GM18519 (cell line): ENCODE results near the gene PRC1.
"Not testable (repeated sequence)": the region's sequence is repeated elsewhere in the genome, so short reads cannot be mapped to it uniquely, and the experiment has no call there.

Experiments
- ATAC-seq: cut with Tn5 transposase; IDR thresholded peaks from one replicate; pipeline ENCODE4 v1.9.1; 2021; ENCODE audit warnings: mild to moderate bottlenecking, moderate library complexity; ENCODE audit not compliant: unreplicated experiment, low FRiP score

PRC1 gene

DNA sequence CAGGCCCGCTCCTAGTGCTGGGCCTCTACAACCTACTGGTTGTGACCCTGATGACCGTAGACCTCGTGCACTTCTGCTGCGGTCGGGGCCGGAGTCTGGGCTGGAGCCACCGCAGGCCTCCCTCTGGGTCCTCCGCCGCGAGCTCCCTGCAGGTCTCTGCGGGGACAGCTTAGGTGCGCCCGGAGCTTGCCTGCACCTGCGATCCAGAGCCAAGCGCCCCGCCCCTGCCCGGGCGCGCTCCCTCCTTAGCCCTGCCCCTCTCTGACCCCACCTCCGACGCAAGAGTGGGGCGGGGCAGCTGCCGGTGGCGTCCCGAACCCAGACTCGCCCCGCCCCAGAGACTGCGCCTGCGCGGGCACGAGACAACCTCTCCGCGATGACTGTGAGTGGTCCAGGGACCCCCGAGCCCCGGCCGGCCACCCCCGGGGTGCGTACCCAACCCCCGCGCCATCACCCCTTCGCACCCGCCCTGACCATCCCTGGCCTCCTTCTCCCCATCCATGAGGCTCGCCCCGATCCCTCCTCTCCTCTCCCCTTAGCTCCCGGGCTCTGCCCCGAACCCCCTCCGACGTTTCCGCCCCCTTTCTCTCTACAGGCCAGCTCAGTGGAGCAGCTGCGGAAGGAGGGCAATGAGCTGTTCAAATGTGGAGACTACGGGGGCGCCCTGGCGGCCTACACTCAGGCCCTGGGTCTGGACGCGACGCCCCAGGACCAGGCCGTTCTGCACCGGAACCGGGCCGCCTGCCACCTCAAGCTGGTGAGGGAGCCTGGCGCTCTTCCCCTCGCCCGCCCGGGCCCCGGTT is 59.2 kb downstream of the PRC1 start, which contains the start of gene UNC45A:
TSS of gene UNC45A (plus strand) at position 337 of the 803 bp plus-strand sequence. CDS start at position 377, 40 bp downstream.
- peak; percentile 50 for ATAC-seq

DNA sequence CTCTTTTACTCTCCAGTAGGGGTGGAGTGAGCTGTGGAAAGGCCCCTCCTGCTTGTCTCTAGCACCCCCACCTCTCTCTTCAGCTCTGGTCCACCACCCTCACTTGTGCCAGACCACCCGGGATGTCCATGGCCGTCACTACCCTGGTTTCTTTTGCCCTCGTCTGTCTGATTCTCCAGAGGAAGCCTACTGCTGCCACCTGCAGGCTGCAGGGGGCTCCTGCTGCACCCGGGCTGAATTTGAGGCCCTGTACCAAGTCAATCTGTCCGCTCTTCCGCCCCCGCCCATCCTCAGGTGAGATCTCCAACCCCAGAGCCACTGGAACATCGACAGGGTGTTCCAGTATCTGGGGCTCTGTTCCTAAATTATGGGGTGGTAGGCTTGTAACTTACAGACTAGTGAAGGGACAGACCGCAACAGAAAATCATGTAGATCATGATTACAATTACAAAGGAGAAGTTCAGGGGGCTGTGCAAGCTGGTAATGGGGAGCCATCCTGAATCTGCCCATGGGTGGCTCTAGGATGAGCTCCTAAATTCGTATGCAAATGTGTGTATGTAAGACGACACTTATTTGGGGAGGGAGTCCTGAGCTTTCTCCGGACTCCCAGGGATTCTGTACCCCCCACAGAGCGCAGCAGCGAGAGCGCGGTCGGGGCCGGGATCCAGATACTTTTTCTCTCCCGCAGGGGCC is 59.9 kb downstream of the PRC1 start:
- peak; percentile 30 for ATAC-seq

DNA sequence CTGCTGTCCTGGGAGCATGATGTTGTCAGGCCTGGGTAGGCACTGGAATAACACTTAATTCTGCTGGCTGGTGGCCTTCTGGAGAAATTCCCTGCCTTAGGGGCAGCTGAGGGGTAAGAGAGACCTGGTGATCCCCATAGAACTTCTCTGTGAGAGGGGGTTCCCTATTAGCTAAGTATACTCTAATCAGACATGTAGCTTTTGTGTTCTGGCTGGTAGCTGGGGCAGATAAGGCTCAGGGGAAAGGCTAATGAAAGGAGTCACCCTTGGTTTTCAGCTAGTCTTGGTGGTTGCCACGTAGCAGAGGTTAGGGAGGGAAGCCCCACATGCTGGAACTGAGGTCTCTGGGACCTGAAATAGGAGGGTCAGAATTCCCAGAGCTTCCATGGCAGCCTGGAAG is 61.0 kb downstream of the PRC1 start:
- ATAC-seq: no peak

DNA sequence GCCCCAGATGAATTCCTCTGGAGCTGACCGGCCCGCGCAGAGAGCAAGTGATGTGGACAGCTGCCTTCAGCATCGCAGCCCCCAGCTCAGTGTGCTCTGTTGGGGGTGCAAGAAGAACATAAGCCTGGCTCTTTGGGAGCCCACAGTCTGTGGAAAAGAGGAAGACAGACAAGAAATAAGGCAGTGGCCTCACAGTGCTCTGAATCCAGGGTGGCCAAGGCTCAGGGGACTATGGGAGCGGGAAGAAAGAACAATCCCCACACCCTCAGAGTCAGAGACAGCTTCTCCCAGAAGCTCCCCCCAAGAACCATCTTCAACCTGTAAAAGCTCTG is 61.7 kb downstream of the PRC1 start:
- no peak for ATAC-seq

DNA sequence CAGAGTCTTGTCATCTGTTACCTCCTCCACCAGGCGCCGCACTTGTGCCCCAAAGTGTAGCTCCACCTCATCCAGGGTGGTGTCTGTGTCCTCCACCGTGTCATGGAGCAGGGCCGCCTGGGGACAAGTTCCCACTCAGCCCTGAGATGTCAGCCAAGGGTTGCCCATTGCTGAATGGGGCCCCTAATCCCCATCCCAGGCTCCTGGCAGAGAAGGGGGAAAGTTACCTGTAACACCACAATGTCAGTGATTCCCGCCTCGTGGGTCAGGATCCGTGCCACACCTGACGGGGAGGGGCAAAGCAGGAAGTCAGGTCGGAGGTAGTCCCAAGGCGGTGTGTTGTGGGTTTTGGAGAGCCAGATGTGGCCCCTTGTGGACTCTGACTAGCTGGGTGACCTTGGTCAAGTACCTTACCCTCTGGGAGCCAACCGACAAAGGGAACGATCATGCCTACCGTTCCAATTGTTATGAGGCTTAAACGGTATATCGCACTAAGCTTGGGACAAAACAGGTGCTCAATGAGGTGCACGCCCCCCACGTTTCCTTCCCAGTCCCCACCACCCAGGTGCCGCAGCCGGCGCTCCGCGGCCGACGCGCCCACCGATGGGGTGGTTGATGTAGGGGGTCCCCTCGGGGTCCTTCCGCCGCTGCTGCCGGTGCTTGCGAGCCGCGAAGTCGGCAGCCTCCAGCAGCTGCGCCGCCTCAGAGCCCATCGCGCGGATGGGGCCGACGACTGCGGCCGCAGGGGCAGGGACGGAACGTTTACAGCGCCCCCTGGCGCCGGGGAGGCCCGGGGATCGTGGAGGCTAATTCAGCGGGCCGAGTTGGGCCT is 62.3 kb downstream of the PRC1 start, which contains the start of gene HDDC3:
TSS of gene HDDC3 (minus strand) at position 722 of the 832 bp plus-strand sequence. CDS start at position 713, 9 bp downstream.
- peak; percentile 30 for ATAC-seq

DNA sequence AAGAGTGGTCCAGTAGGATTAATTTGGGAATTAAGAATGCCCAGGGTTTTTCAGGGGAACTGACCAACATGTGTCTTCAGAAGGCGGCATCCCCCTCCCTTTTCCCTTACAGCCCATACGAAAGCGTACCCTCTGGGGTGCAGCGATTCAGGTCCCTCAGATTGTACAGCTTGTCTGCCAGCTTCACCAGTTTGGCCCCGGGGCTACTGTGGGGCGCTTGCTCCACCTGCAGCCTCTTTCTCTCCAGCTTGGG is 62.8 kb downstream of the PRC1 start:
- no peak for ATAC-seq

DNA sequence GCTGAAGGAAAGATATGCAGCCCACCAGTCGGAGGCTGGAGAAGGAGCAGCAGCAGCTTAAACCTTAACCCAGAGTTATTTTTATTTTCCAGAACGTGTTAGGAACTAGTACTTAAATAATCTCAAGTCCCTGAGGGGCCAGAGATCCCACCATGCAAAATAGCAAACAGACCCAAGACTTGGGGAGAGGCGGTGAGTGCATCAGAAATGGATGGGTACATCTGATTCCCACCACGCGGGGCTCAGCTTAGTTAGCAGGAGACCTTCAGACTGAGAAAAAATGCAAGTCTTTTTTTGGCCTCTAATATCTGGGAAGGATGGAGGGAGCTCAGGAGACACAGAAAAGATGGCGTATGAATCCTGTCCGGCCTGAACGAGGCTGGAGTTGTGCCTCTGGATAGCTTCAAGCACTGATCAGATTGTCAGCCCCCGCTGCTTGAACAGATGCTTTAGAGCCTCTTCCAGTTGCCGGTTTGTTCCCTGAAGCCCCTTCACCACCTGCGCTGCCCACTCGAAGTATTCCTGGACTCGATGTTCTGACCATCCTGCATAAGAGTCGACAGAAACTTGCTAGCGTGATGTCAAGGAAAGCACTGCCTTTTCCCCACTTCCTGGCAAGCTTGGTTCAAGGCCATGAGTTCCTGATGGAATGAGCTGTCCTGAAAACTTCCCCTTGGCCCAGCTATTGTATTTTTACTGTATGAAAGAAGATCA is 63.3 kb downstream of the PRC1 start:
- no peak for ATAC-seq

DNA sequence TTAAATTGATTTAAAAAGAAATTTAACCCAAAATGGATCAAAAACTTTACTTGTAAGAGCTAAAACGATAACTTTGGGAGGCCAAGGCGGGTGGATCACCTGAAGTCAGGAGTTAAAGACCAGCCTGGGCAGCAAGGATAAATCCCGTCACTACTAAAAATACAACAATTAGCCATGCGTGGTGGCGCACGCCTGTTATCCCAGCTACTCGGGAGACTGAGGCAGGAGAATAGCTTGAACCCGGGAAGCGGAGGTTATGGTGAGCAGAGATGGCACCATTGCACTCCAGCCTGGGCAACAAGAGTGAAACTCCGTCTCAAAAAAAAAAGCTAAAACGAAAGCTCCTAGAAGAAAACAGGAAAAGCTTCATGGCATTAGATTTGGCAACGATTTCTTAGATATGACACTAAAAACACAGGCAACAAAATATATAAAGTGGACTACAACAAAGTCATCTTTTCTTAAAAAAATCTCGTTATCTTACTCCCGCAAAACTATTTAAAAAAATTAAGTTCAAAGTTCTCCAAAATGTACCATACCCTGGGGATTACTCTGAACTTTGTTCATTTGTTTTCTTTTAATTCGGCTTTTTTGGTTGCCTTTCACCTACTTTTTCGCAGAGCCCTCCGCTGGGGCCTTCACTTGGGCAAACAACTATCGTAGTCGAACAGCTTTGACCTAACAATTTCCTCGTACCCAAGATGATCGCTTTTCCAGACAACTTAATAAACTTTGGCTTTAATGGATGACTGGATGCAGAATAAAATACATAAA is 64.9 kb downstream of the PRC1 start:
- no peak for ATAC-seq

DNA sequence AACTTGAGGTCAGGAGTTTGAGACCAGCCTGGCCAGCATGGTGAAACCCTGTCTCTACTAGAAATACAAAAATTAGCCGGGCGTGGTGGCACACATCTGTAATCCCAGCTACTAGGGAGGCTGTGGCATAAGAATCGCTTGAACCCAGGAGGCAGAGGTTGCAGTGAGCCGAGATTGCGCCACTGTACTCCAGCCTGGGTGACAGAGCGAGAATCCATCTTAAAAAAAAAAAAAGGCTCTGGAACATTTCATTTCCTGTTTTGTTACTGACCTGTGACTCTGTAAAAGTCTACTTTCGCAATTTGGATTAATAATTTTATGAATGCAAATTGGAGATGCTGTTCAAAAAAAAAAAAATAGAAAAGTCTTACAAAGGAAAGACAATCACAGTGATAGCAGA is 66.2 kb downstream of the PRC1 start:
- not testable (repeated sequence) for ATAC-seq

DNA sequence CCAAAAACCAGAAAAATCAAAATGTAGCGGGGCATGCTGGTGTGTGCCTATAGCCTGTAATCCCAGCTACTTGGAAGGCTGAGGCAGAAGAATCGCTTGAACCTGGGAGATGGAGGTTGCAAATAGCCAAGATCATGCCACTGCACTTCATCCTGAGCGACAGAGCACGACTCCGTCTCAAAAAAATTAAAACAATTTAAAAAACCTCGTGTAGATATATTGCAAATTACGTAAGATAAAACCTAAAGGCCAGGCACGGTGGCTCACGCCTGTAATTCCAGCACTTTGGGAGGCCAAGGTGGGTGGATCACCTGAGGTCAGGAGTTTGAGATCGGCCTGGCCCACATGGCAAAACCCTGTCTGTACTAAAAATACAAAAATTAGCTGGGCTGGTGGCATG is 67.6 kb downstream of the PRC1 start:
- ATAC-seq: not testable (repeated sequence)

DNA sequence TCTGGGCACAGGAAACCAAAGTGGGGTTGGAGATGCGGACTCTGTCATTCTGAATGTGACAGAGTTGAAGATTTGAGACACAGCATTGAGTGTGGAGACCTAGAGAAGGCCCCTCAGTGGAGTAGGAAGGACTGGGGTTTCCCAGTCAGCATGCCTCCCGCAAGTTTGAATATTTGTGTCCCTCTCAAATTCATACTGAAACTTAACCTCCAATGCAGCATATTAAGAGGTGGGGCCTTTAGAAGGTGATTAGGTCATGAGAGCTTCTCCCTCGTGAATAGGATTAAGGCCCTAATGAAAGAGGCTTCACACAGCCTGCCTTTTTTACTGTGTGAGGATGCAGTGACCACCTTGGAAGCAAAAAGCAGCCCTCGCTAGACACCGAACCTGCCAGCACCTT is 70.0 kb downstream of the PRC1 start:
- no peak for ATAC-seq

DNA sequence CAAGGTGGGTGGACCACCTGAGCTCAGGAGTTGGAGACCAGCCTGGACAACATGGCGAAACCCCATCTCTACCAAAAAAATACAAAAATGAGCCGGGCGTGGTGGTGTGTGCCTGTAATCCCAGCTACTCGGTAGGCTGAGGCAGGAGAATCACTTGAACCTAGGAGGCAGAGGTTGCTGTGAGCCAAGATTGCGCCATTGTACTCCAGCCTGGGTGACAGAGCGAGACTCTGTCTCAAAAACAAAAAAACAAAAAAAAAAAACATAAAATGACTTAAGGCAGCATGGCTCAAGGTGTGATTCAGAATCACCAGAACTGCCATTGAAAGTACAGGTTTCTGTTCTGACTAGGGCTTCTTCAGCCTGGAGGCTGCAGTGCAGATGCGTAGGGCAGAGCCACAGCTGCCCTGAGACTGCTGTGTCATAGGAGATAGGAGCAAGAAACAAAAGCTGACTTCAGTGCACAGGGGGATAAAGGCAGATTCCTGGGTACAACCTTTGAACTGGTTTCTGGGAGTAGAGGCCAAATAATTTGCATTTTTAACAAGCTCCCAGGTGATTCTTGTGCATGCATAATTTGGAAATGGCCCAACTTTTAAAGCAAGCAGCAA is 71.5 kb downstream of the PRC1 start:
- ATAC-seq: peak; percentile 72

DNA sequence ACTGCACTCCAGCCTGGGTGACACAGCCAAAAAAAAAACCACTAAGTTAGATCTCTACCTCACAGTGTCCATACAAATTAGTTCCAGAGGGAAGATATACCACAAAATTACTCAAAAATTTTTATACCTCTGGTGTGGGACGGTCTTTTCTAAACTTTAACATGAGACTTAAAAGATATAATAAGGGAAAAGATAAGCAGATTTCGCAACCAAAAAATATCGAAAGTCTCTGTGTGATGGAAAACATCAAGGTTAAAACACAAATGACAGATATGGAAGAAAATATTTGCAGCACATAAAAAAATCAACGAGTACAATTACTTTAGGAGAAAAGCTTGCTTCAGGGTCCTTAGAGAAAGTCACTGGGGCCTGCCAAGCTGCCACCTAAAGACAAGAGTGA is 72.4 kb downstream of the PRC1 start:
- ATAC-seq: no peak

DNA sequence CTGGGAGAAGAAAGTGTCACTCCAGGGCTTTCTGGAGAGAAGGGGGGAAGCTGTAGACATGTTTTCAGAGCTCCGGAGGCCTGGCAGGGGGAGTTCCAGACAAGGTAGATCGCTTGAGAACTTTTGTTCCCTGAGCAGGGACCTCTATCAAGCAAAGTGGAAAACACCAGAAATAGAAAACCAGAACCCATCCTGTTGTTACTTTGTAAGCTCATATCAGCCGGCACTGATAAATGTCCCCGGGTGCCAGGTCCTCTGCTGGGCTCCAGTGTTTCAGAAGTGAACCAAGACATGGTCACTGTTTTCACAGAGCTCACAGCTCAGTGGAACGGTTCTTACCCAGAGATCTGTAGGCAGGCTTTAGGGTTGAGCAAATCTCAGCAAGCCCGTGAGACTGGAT is 75.5 kb downstream of the PRC1 start:
- no peak for ATAC-seq

DNA sequence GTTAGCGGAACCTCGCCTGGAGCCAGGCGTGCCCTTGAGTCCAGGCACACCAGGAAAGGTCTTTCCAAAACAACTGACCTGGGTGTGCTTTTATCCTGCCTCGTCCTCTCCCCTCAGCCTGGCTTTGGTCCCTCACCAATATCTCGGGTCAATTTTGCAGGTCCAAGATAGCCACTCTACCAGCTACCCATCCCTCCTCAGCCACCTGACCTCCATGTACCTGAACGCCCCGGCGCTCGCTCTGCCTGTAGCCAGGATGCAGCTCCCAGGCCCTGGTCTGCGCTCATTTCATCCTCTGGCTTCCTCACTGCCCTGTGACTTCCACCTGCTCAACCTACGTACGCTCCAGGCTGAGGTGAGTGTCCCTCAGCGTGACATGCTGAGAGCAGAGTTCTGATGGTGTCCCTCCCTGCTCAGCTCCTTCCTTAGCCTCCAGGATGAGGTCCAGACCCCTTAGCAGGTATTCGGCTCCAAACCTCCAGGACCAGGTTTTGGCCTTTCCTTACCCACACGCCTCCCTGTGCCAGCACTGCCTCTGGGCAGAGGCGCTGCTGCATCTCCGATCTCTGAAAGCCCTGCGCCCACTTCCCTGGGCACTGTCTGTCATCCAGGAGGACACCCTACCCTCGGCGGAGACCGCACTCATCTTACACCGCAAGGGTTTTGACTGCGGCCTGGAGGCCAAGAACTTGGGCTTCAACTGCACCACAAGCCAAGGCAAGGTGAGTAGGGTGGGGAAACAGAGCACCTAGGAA is 76.1 kb downstream of the PRC1 start:
- ATAC-seq: no peak

DNA sequence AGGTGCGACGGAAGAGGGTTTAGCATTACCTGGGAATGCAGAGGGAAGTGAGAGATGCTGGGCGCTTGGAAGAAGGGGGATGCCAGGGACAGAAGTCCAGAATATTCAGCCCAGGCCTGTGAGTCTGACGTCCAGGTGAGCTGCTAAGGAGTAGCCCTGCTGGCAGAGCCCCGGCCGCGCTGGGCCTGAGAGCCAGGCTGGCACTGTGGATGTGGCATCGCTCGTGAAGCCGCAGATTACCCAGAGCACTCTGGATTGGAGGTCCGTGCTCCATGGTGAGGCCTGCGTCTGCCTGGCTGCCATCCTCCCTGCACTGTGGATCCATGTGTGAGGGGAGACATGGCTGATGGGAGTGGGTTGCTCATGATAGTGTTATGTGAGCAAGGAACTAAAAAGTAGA is 76.8 kb downstream of the PRC1 start:
- no peak for ATAC-seq

DNA sequence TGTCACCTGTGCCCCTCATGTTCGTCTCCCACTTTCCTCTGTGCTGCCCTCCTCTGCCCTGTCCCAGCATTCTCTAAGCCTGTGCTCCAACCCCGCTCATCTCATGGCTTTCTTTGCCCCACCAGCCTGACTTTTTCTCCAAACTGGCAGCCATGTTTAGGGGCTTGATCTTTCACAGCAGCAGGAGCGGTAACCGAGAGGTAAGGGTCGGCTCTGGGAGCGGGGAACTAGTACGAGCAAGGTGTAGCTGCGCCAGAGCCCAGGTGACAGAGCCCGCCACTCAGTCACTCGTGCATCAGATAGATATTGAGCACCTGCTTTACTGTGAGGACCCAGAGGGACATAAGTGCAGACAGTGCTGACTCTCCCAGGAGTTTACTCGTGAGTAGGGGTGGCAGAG is 77.9 kb downstream of the PRC1 start:
- no peak for ATAC-seq
